Epithelial cell of proximal tubule (primary cell): ENCODE results near the gene DPY19L1. TPM values are rescaled to one million over a fixed set of nuclear protein-coding genes. Genes with fewer than 3 reads are reported as not detected.
"Not testable (repeated sequence)": the region's sequence is repeated elsewhere in the genome, so short reads cannot be mapped to it uniquely, and the experiment has no call there.

Source experiments
- DNase-seq: peaks from one replicate; pipeline ENCODE4 v3.0.0-alpha.2; 2011; ENCODE audit warnings: low read depth
- H3K4me3 ChIP-seq: 2 replicates; pipeline ENCODE4 v1.5.1; 2011; ENCODE audit warnings: low read depth, mild to moderate bottlenecking, low read length
- CTCF ChIP-seq: conservative IDR thresholded peaks from 2 replicates; pipeline ENCODE4 v1.5.1; 2012; ENCODE audit warnings: low read depth, mild to moderate bottlenecking, low read length
- total RNA-seq: library from RNA; depleted of rRNA; stranded (reverse); fragments of >200 nt; gene quantifications from 2 replicates; pipeline ENCODE4 v1.2.3, GENCODE V29; 2015

The DPY19L1 gene
- total RNA-seq, 1 donor from 2014 or later, result 28.0 TPM

GRCh38 chr7:35004531-35005095 lies 32.7 kb downstream of the DPY19L1 start:
- TF ChIP-seq CTCF, result no peak
- no peak for DNase-seq
- no peak overlapping the region for H3K4me3 ChIP-seq

DNA sequence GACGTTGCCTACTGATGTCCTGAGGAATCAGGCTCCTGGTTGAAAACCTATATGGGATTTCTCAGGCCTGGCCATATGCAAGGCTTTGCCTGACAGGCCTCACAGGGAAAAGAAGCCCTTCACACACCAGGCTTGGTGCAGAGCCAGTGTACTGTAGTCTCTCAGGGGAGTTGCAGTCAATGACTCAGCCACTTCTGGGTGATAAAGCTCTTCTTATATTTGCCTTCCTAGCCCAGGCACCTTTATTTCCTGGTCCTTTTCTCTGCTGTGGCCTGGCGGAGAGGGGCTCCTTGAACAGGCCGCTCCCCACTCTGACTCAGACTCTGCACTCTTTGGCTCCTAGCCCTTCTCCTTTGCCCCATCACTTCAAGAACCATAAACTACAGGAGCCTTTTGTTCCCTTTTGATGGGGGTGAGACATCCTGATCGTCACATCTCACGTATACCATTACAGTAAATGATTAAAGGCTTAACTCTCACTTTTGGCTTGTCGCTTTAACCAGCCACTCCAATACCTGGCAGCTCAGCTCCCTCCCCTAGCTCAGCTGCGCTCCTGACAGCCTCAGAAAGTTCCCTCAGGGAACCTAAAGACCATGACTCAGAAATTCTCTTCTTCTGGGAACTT lies 33.5 kb downstream of the DPY19L1 start:
- no peak for TF ChIP-seq CTCF
- peak overlapping the region; percentile 20 for H3K4me3 ChIP-seq
- DNase-seq, result peak; percentile 83

DNA sequence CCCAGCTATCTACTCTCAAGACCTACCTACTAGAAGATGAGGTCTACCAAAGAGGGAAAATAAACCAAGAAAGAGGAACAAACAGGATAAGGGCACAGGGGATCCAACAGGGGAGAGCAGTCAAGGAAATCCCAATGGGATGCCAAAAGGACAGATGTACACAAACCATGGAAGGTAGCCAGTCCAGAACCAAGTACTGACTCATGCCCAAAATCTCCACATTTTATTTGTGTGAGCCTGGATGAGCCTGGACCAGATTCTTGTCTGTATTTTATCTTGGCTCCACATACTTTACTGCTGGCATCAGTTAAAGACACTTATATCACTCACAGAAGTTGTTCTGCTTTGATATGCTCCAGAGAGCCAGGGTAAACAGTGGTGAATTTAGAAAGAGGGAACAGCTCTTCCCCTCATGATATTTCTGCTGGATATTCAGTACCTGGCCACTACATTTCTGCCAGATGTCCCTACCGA lies 34.1 kb downstream of the DPY19L1 start:
- not testable (repeated sequence) for DNase-seq, H3K4me3 ChIP-seq

GRCh38 chr7:34998335-34998734 lies 39.0 kb downstream of the DPY19L1 start:
- not testable (repeated sequence) for H3K4me3 ChIP-seq, DNase-seq

DNA sequence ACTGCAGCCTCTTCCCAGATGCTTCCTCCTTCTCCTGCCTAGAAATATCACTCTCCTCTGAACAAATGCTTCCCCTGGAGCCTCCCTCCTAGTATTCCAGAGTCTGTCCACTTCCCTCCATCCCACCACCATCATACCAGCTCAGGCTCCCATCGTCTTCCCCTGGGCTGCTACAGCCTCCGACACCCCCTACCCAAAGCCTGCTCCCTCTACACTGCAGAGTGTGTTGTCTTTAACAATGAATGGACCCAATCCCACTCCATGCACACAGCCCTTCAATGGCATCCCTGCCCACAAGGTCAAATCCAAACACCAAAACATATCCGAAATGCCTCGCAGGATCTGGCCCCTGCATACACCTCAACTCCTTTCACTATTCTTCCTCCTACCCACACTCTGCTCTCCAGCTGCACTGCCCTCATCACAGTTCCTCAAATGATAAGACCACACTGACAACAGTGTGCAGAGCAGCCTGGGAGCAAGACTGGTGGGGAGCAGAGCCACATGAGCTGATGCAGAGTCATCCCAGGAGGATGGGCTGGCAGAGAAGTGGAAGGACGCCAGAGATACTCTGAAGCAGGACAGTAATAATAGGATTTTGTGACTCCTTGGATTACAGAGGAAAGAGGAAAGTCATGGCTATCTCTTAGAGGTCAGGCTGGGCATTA lies 40.7 kb downstream of the DPY19L1 start:
- DNase-seq, H3K4me3 ChIP-seq: not testable (repeated sequence)

DNA sequence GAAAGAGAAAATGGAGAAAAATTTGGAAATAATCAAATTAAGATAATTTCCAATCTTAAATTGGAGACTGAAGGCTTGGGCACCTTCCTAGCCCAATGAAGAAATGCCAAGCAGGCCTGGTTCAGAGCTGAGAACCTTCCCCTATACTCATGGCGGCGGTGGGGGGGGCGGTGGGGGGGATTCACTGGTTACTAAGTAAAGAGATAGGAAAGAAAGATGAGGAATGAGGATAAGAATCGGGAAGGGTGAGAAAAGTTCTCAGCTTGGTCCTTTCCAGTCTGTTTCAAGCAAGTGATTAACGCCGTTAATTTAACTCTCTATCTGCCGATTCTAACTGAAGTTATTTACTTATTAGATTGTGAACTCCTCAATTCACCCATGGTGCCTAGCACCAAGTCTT lies 41.5 kb downstream of the DPY19L1 start:
- H3K4me3 ChIP-seq, result no peak overlapping the region
- TF ChIP-seq CTCF, result no peak
- DNase-seq, result no peak

- DNase-seq, result peak; percentile 69
- H3K4me3 ChIP-seq, result peak overlapping the region; percentile 0
- TF ChIP-seq CTCF, result no peak
Observed at GRCh38 chr7:34991938-34992840, 45.1 kb downstream of the DPY19L1 start.

- H3K4me3 ChIP-seq, DNase-seq: not testable (repeated sequence)
Observed at GRCh38 chr7:34988442-34989125, 48.7 kb downstream of the DPY19L1 start.

DNA sequence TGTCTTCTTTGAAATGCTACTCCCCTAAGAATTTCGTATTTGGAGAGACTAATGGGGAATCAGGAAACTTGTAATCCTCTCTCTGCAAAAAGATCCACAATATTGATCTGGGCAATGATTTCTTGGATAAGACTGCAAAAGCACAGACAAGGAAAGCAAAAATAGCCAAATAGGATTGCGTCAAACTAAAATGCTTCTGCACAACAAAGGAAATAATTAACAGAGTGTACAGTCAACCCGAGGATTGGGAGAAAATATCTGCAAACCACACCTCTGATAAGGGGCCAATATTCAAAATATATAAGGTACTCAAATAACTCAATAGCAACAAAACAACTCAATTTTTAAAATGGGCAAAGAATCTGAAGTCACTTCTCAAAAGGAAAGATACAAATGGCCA lies 52.1 kb downstream of the DPY19L1 start:
- DNase-seq, H3K4me3 ChIP-seq: not testable (repeated sequence)

DNA sequence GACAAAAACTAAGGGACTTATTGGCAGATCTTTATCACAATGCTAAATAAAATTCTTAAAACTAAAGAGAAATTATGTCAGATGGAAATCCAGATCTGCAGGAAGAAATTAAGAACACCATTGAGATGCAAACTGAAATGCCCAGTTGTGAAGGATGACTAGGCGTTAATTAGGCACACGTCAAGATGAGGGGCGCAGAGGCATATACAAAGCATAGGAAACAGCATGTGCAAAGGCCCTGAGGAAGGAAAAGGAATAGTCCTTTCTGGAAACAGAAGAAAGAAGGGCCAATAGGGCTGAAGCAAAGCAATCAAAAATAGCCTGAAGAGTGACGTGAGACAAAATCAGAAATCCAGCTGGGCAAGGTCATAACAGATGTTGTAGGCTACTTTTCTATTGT lies 53.1 kb downstream of the DPY19L1 start:
- DNase-seq, result not testable (repeated sequence)

More for the DNA sequence above, 53.1 kb downstream of the DPY19L1 start:
- H3K4me3 ChIP-seq, result not testable (repeated sequence)
